ENCODE measurements around the gene INCA1.

INCA1 gene

GRCh38 chr17:4945944-4946280, 51.4 kb downstream of the INCA1 start:
- H3K36me3 ChIP-seq (ENCODE audit: insufficient read depth): no peaks in the 10 kb centered on the region
- no peaks in the 10 kb centered on the region for H4K20me1 ChIP-seq (ENCODE audit: insufficient read depth)
- H3K4me1 ChIP-seq (ENCODE audit: low read depth, poor library complexity, severe bottlenecking): no peaks in the 10 kb centered on the region
- H3K27me3 ChIP-seq (ENCODE audit: insufficient read depth, low read depth): no peaks in the 10 kb centered on the region
- no peak overlapping the region for H2AFZ ChIP-seq (ENCODE audit: low read depth)
- peaks cover 8% of the 10 kb centered on the region; the same call in 1 of the 2 replicates for H3K79me2 ChIP-seq (ENCODE audit: insufficient read depth, low read depth)
- no peak overlapping the region for H3K27ac ChIP-seq
- H3K4me2 ChIP-seq: no peak overlapping the region
- no peak overlapping the region for H3K4me3 ChIP-seq (IDR thresholded peaks at IDR 0.05; ENCODE audit: insufficient read depth, low read depth, low read length)
- H3K9ac ChIP-seq: no peak overlapping the region
- no peak for TF ChIP-seq CTCF (conservative IDR thresholded peaks at IDR 0.05; ENCODE audit: low read depth, low read length)

- H3K79me2 ChIP-seq (ENCODE audit: insufficient read depth, low read depth): peaks cover 8% of the 10 kb centered on the region; the same call in 1 of the 2 replicates
- no peaks in the 10 kb centered on the region for H3K4me1 ChIP-seq (ENCODE audit: low read depth, poor library complexity, severe bottlenecking)
- no peak overlapping the region for H3K4me2 ChIP-seq
- H3K36me3 ChIP-seq (ENCODE audit: insufficient read depth): no peaks in the 10 kb centered on the region
- H3K27ac ChIP-seq: no peak overlapping the region; the same call in 1 of the 2 replicates
- no peak overlapping the region for H3K4me3 ChIP-seq (IDR thresholded peaks at IDR 0.05; ENCODE audit: insufficient read depth, low read depth, low read length)
- no peaks in the 10 kb centered on the region for H4K20me1 ChIP-seq (ENCODE audit: insufficient read depth)
- no peak for TF ChIP-seq CTCF (conservative IDR thresholded peaks at IDR 0.05; ENCODE audit: low read depth, low read length)
- no peak overlapping the region for H3K9ac ChIP-seq
- H3K27me3 ChIP-seq (ENCODE audit: insufficient read depth, low read depth): no peaks in the 10 kb centered on the region
- no peak overlapping the region for H2AFZ ChIP-seq (ENCODE audit: low read depth)
Measured at GRCh38 chr17:4945176-4945943, 52.0 kb downstream of the INCA1 start.

GRCh38 chr17:4944554-4945175, 52.7 kb downstream of the INCA1 start:
- H4K20me1 ChIP-seq (ENCODE audit: insufficient read depth): no peaks in the 10 kb centered on the region
- no peaks in the 10 kb centered on the region for H3K36me3 ChIP-seq (ENCODE audit: insufficient read depth)
- H3K4me1 ChIP-seq (ENCODE audit: low read depth, poor library complexity, severe bottlenecking): no peaks in the 10 kb centered on the region
- no peak overlapping the region for H3K4me2 ChIP-seq
- TF ChIP-seq CTCF (conservative IDR thresholded peaks at IDR 0.05; ENCODE audit: low read depth, low read length): no peak
- H3K27ac ChIP-seq: no peak overlapping the region; the same call in 1 of the 2 replicates
- peaks cover 8% of the 10 kb centered on the region; the same call in 1 of the 2 replicates for H3K79me2 ChIP-seq (ENCODE audit: insufficient read depth, low read depth)
- H3K9ac ChIP-seq: no peak overlapping the region
- no peaks in the 10 kb centered on the region for H3K27me3 ChIP-seq (ENCODE audit: insufficient read depth, low read depth)
- H2AFZ ChIP-seq (ENCODE audit: low read depth): no peak overlapping the region
- H3K4me3 ChIP-seq (IDR thresholded peaks at IDR 0.05; ENCODE audit: insufficient read depth, low read depth, low read length): no peak overlapping the region

GRCh38 chr17:4944163-4944553, 53.2 kb downstream of the INCA1 start:
- Histone ChIP-seq H2AFZ (ENCODE audit: low read depth) (no peak overlapping the region), H3K27me3 (ENCODE audit: insufficient read depth, low read depth) (no peaks in the 10 kb centered on the region), H4K20me1 (ENCODE audit: insufficient read depth) (no peaks in the 10 kb centered on the region), H3K79me2 (ENCODE audit: insufficient read depth, low read depth) (peaks cover 8% of the 10 kb centered on the region; the same call in 1 of the 2 replicates), H3K27ac (no peak overlapping the region), H3K4me3 (IDR thresholded peaks at IDR 0.05; ENCODE audit: insufficient read depth, low read depth, low read length) (no peak overlapping the region), H3K36me3 (ENCODE audit: insufficient read depth) (no peaks in the 10 kb centered on the region), H3K4me2 (no peak overlapping the region), H3K9ac (no peak overlapping the region), H3K4me1 (ENCODE audit: low read depth, poor library complexity, severe bottlenecking) (no peaks in the 10 kb centered on the region)
- TF ChIP-seq CTCF (conservative IDR thresholded peaks at IDR 0.05; ENCODE audit: low read depth, low read length): no peak
